ENCODE data around the gene SLC26A4. TPM values are rescaled to one million over a fixed set of nuclear protein-coding genes. Genes with fewer than 3 reads are reported as not detected.
"Not testable (repeated sequence)": the region's sequence is repeated elsewhere in the genome, so short reads cannot be mapped to it uniquely, and the experiment has no call there.

SLC26A4 gene
- polyA plus RNA-seq (2014; cell fraction: cytosol; rRNA removed) = not detected in 2 replicates
- not detected in 2 replicates for polyA plus RNA-seq (2014; cell fraction: nucleus; rRNA removed)

- no peak for DNase-seq (ENCODE audit: low spot score)
Observed at GRCh38 chr7:107660381-107661080, at the start of gene SLC26A4. Gene SLC26A4, plus strand, starts transcription at chr7:107660828. Its CDS starts 814 bp downstream, at chr7:107661642.

- DNase-seq (ENCODE audit: low spot score) = no peak
Observed at GRCh38 chr7:107613439-107613838, 47.2 kb upstream of the SLC26A4 start.

GRCh38 chr7:107613948-107614347 is 46.7 kb upstream of the SLC26A4 start:
- no peak for DNase-seq (ENCODE audit: low spot score)

- no peak for DNase-seq (ENCODE audit: low spot score)
Observed at GRCh38 chr7:107614425-107614824, 46.2 kb upstream of the SLC26A4 start.

GRCh38 chr7:107615910-107616680 is 44.5 kb upstream of the SLC26A4 start:
- no peak for DNase-seq (ENCODE audit: low spot score)

- DNase-seq (ENCODE audit: low spot score) = no peak
Observed at GRCh38 chr7:107622429-107622828, 38.2 kb upstream of the SLC26A4 start.

- DNase-seq (ENCODE audit: low spot score) = no peak
Observed at GRCh38 chr7:107622894-107623293, 37.7 kb upstream of the SLC26A4 start.

GRCh38 chr7:107627002-107627401 is 33.6 kb upstream of the SLC26A4 start:
- no peak for DNase-seq (ENCODE audit: low spot score)

GRCh38 chr7:107628461-107629064 is 32.1 kb upstream of the SLC26A4 start:
- no peak for DNase-seq (ENCODE audit: low spot score)

- DNase-seq (ENCODE audit: low spot score) = no peak
Observed at GRCh38 chr7:107630342-107630741, 30.3 kb upstream of the SLC26A4 start.

GRCh38 chr7:107631588-107632491 is 28.8 kb upstream of the SLC26A4 start:
- no peak for DNase-seq (ENCODE audit: low spot score)

- DNase-seq (ENCODE audit: low spot score) = no peak
Observed at GRCh38 chr7:107632492-107632865, 28.1 kb upstream of the SLC26A4 start.

- no peak for DNase-seq (ENCODE audit: low spot score)
Observed at GRCh38 chr7:107638594-107638993, 22.0 kb upstream of the SLC26A4 start.

- not testable (repeated sequence) for DNase-seq (ENCODE audit: low spot score)
Observed at GRCh38 chr7:107639070-107639469, 21.6 kb upstream of the SLC26A4 start.

- DNase-seq (ENCODE audit: low spot score) = no peak
Observed at GRCh38 chr7:107641676-107642075, 19.0 kb upstream of the SLC26A4 start.

GRCh38 chr7:107642501-107642900 is 18.1 kb upstream of the SLC26A4 start:
- no peak for DNase-seq (ENCODE audit: low spot score)

- no peak for DNase-seq (ENCODE audit: low spot score)
Observed at GRCh38 chr7:107643407-107643806, 17.2 kb upstream of the SLC26A4 start.

- no peak for DNase-seq (ENCODE audit: low spot score)
Observed at GRCh38 chr7:107643938-107644308, 16.7 kb upstream of the SLC26A4 start.

- DNase-seq (ENCODE audit: low spot score) = no peak
Observed at GRCh38 chr7:107644309-107644974, 16.2 kb upstream of the SLC26A4 start.

GRCh38 chr7:107652642-107653041 is 8.0 kb upstream of the SLC26A4 start:
- no peak for DNase-seq (ENCODE audit: low spot score)

- DNase-seq (ENCODE audit: low spot score) = no peak
Observed at GRCh38 chr7:107658467-107658866, 2.2 kb upstream of the SLC26A4 start.
